ENCODE data around the gene COPZ1. TPM values are rescaled to one million over a fixed set of nuclear protein-coding genes. Genes with fewer than 3 reads are reported as not detected.

Gene COPZ1
- total and polyA plus RNA-seq, 9 of the 15 experiments (the other 6 are each of a cell fraction or from before 2014, with no cell fraction given) = 137 to 487 (median 233) TPM

DNA sequence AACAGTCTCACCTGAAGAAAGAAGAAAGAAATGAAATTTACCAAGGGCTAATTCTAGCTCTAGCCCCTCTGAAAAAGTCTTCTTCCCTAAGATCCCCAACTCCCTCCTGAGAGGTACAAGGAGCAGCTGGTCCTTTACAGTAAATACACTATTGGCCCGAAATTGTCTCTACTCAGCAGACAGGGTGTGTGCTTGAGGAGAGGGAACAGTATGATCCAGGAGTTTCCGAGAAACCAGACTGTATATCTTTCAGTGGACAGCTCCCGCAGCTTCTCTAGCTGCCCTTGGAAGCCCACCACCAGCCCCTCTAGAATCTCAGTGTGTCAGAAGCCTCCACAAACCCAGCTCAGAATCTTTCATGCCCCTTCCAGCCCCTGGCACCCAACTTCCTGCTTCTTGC lies 31.3 kb downstream of the COPZ1 start:
- H3K4me1 ChIP-seq (replicated peaks in 1 of 2; ENCODE audit: control insufficient read depth in 2 of 2, insufficient read depth in 2 of 2, low read length in 2 of 2) = peaks cover 58 to 69% of the 10 kb centered on the region in 2 experiments
- H3K9me1 ChIP-seq (ENCODE audit: control insufficient read depth, insufficient read depth, low read length) = no peaks in the 10 kb centered on the region
- WGBS (ENCODE audit: insufficient coverage, low coverage, missing lambda C conversion rate) = 3% methylated on average over 3 of the region's 3 CpGs
- in situ Hi-C loops (cut with MboI) (no loop called here), intact Hi-C loops (cut with micrococcal nuclease) (no loop called here)
- H3K4me3 ChIP-seq = no peak overlapping the region
- no peaks in the 10 kb centered on the region for H3K27me3 ChIP-seq (ENCODE audit: control insufficient read depth in 2 of 2, insufficient read depth in 2 of 2, low read length in 2 of 2)
- peak overlapping the region; percentile 60 for H3K27ac ChIP-seq (ENCODE audit: extremely low read depth, low read depth, low read length)
- ChIA-PET POLR2A (interaction anchor here (0.6 to 5.8 kb wide), 11 partner anchors 13 to 133 kb away, joined by 3 to 57 read pairs (median 4); partner anchors contain the start of genes HNRNPA1 and NFE2), CTCF (ENCODE audit: low intra/inter-chr PET ratio) (no interaction called here)
- H3K36me3 ChIP-seq (ENCODE audit: control insufficient read depth, insufficient read depth, low read length) = peaks cover 13% of the 10 kb centered on the region; the same call in 2 of the 3 replicates
- H2AFZ ChIP-seq (ENCODE audit: low read depth, low read length) = peak overlapping the region; percentile 25; the same call in 1 of the 2 replicates
- peak overlapping the region; percentile 30 to 61; a peak in 2 of 4 replicates for H3K9ac ChIP-seq (ENCODE audit: insufficient read depth in 1 of 2, low read depth in 2 of 2, low read length in 2 of 2)
- no peaks in the 10 kb centered on the region for H4K20me1 ChIP-seq (replicated peaks; ENCODE audit: control insufficient read depth, insufficient read depth, low read length)
- FAIRE-seq (no peak), DNase-seq (ENCODE audit: extremely low read depth in 1 of 4, low spot score in 3 of 4) (peak in 2 of 4 experiments; percentile 20 to 46), ATAC-seq (no peak)
- peaks cover 26% of the 10 kb centered on the region; the same call in 2 of the 3 replicates for H3K79me2 ChIP-seq (ENCODE audit: control insufficient read depth, insufficient read depth, low read length)
- no TSS peak for BruUV-seq (replicated peaks)
- peak overlapping the region; percentile 99; the same call in 1 of the 2 replicates for H3K4me2 ChIP-seq (ENCODE audit: insufficient read depth, low read length)
- no peaks in the 10 kb centered on the region for H3K9me3 ChIP-seq (replicated peaks; ENCODE audit: control insufficient read depth, insufficient read depth, low read depth, low read length)
- TF ChIP-seq, protein P1, sequence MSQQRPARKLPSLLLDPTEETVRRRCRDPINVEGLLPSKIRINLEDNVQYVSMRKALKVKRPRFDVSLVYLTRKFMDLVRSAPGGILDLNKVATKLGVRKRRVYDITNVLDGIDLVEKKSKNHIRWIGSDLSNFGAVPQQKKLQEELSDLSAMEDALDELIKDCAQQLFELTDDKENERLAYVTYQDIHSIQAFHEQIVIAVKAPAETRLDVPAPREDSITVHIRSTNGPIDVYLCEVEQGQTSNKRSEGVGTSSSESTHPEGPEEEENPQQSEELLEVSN (IDR thresholded peaks at IDR 0.05; ENCODE audit: borderline replicate concordance in 1 of 2, extremely low read depth in 1 of 2, insufficient read depth in 1 of 2, insufficient read length in 1 of 2, low read depth in 1 of 2, low read length in 1 of 2, poor library complexity in 1 of 2, severe bottlenecking in 1 of 2) = no peak
- TF ChIP-seq SIN3B (IDR thresholded peaks at IDR 0.05; ENCODE audit: low read depth) = no peak
- no peak for TF ChIP-seq RFX1 (IDR thresholded peaks at IDR 0.05)
- TF ChIP-seq, protein P2, sequence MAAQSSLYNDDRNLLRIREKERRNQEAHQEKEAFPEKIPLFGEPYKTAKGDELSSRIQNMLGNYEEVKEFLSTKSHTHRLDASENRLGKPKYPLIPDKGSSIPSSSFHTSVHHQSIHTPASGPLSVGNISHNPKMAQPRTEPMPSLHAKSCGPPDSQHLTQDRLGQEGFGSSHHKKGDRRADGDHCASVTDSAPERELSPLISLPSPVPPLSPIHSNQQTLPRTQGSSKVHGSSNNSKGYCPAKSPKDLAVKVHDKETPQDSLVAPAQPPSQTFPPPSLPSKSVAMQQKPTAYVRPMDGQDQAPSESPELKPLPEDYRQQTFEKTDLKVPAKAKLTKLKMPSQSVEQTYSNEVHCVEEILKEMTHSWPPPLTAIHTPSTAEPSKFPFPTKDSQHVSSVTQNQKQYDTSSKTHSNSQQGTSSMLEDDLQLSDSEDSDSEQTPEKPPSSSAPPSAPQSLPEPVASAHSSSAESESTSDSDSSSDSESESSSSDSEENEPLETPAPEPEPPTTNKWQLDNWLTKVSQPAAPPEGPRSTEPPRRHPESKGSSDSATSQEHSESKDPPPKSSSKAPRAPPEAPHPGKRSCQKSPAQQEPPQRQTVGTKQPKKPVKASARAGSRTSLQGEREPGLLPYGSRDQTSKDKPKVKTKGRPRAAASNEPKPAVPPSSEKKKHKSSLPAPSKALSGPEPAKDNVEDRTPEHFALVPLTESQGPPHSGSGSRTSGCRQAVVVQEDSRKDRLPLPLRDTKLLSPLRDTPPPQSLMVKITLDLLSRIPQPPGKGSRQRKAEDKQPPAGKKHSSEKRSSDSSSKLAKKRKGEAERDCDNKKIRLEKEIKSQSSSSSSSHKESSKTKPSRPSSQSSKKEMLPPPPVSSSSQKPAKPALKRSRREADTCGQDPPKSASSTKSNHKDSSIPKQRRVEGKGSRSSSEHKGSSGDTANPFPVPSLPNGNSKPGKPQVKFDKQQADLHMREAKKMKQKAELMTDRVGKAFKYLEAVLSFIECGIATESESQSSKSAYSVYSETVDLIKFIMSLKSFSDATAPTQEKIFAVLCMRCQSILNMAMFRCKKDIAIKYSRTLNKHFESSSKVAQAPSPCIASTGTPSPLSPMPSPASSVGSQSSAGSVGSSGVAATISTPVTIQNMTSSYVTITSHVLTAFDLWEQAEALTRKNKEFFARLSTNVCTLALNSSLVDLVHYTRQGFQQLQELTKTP (IDR thresholded peaks at IDR 0.05; ENCODE audit: low read depth in 1 of 2, partially characterized antibody in 2 of 2) = peak in 1 of 2 experiments; percentile 82
- no peak for TF ChIP-seq ZNF146 (CRISPR knock-in tag; IDR thresholded peaks at IDR 0.05; ENCODE audit: unreplicated experiment)
- peak; percentile 39; the same call in 1 of the 2 replicates for TF ChIP-seq ZBTB7A (IDR thresholded peaks at IDR 0.05; ENCODE audit: borderline replicate concordance, control insufficient read depth, low read depth, low read length)
- peak; percentile 35 for TF ChIP-seq NFIC (IDR thresholded peaks at IDR 0.05)
- TF ChIP-seq TEAD2 (tag; IDR thresholded peaks at IDR 0.05) = no peak
- peak; percentile 64 for TF ChIP-seq MEIS2 (IDR thresholded peaks at IDR 0.05; ENCODE audit: partially characterized antibody)
- TF ChIP-seq SETDB1 (IDR thresholded peaks at IDR 0.05; ENCODE audit: low read length) = no peak
